Posterior cingulate gyrus (tissue), 11 donors: ENCODE measurements around the gene RINL.
A peak's percentile ranks its signal among the peaks of the same experiment; 100 is the strongest.
"Not testable (repeated sequence)": the region's sequence is repeated elsewhere in the genome, so short reads cannot be mapped to it uniquely, and the experiment has no call there.

Experiments
- DNase-seq, 10 donors: peaks; one replicate each; pipeline versions ENCODE4 v3.0.0 to v3.0.0-alpha.2; 2020 to 2021; ENCODE audit warnings: mixed read lengths in 3 of 10
- intact Hi-C: fragments of 100-400 bp; cut with DNase I; formaldehyde crosslinking; loops from one replicate; pipeline ENCODE4 v1.15.1; 2023

The RINL gene

DNA sequence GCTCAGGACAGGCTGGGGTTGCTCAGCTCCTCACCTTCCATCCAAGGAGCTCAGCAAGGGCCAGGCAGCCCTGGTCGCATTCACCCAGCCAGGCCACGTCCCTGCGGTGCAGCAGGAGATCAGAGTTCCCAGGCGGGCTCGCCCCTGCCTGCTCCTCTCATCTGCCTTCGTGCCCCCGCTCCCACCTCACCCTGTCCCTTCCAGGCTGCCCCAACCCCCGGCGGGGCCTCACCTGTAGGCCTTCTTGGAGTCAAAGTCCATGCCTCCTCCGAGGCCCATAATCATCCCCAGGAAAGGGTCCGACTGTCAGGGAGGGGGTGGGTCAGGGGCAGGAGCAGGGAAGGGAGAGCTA lies 1.3 kb upstream of the RINL start:
- peak in 1 of 10 donors; percentile 76 for DNase-seq
- intact Hi-C loops: no loop called here

DNA sequence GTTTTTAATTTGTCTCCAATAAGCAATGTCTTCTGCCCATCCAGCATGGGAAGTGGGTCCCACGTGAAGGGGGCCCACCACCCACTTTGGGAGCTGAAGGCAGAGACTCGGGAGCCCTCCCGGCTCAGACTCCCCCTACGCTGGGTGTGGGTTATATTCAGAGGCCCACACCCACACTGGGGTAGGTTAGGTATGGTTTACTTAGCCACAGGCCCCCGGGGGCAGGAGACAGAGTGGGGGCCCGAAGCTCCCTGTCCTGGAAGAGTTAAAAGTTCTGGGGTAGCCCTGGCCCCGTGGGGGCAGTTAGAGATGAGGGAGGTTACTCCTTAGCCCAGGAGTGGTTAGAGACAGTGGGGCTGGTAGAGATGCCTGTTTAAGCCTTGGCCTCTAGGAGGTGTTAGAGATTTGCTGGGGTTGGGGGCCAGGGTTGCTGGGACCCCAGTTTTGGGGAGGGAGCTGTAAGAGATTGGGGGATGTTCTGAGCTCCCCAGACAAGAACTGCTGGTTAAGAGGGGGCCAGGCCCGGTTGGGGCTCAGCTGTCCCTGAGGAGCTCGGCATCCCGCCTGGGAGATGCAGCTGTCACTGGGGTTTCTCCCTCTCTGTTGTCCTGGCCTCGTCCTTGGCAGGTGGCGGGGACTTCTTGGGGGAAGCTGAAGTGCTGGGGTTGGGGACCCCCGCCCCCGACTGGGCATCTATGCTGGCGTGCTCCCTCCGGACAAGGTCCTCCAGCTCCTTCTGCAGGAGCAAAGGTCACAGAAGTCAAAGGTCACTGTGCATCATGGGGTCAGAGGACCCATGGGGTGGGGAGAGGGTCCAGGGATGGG lies 712 bp upstream of the RINL start:
- intact Hi-C loops: no loop called here
- peak in 2 of 10 donors; percentile 70 to 73 for DNase-seq

DNA sequence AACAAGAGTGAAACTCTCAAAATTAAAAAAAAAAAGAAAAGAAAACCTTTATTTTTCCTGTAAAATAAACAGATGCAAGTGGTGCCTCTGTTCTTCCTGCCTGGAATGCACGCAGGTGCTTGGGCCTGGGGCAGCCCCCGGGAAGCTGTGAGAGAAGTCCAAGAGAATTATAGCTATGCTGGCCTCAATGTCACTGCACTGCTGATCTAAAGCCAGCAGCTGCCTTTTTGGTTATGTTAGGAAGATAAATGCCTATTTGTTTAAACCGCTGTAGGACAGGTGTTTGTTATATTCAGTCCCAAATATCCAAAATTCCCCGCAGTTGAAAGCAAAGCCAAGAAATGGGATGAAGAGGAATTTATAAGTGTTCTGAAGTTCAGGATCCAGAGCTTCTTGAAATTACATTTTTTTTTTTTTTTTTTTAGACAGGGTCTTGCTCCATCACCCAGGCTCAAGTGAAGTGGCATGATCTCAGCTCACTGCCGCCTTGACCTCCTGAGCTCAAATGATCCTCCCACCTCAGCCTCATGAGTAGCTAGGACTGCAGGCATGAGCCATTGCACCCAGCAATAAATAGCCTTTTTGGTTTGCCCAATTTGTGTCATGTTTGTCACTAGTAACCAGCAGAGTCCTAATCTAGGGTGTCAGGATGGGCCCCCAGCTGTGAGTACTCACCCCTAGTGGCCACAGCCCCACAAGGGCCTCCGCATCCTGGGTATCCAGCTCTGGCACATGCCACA lies 2.2 kb downstream of the RINL start:
- intact Hi-C loops: no loop called here
- DNase-seq: peak in 2 of 10 donors; percentile 43 to 55

DNA sequence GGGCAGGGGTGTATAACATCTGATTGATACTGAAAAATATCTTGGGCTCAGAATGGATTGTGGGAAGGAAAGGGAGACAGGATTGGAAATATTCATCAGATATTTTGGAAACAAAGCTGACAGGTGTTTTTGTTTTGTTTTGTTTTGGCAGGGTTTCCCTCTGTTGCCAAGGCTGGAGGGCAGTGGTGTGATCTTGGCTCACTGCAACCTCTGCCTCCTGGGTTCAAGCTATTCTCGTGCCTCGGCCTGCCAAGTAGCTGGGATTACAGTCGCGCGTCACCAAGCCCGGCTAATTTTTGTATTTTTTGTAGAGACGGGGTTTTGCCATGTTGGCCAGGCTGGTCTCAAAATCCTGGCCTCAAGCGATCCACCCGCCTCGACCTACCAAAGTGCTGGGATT lies 4.7 kb downstream of the RINL start:
- intact Hi-C loops, DNase-seq: not testable (repeated sequence)

DNA sequence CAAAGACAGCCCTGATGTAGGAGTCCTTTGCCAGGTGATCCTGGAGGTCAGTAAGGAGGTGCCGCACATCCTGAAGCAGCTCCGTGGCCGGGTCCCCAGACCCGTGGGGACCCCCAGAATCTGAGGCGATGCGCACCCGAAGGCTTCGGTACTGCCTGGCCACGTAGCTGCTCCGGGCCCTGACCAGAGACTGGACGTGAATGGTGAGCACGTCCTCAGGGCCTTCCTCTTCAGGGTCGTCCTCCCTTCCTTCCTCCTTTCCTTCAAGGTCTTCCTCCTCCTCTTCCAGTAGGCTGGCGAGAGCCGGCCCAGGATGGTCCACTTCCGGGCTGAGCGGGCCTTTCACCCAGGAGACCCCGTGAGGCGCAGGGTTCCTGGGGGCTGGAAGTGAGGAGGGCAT lies 7.5 kb downstream of the RINL start:
- intact Hi-C loops: no loop called here
- peak in 1 of 10 donors; percentile 77 for DNase-seq

DNA sequence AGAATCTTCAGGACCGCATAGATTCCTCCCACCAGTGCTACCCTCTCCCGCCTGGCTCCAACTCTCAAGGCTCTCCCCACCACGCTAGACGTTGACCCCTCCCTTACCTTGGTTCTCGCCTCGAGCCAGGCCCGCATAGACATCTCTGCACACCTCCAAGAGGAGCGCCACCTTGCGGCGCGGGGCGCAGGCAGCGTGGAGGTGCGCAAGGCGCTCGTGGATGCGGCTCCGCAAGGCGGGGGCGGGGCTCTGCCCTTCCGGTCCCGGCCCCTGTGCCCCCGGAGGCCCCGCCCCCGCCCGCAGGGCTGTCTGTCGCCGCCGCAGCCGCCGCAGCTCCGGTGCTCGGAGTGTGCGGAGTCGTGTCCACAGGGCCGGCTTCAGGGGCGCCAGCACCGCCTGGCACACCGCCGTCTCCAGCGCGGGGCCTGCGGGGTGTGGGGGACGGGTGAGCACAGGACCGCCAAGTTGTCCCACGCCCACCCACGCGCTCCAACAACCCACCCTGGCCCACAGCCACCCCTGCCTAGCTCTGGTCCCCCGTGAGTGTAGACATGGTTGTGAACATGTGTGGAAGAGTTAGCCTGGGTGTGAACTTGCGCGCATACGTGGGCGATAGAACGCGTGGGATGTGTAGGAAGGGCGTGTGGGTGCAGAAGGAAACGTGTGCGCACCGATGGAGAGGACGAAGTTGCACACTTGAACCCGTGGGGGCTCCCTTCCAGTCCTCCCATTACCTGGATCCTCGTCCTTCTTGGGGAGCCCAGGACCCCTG lies 8.1 kb downstream of the RINL start:
- peak; percentile 46 to 97 (median 76) for DNase-seq
- intact Hi-C loops: no loop called here

DNA sequence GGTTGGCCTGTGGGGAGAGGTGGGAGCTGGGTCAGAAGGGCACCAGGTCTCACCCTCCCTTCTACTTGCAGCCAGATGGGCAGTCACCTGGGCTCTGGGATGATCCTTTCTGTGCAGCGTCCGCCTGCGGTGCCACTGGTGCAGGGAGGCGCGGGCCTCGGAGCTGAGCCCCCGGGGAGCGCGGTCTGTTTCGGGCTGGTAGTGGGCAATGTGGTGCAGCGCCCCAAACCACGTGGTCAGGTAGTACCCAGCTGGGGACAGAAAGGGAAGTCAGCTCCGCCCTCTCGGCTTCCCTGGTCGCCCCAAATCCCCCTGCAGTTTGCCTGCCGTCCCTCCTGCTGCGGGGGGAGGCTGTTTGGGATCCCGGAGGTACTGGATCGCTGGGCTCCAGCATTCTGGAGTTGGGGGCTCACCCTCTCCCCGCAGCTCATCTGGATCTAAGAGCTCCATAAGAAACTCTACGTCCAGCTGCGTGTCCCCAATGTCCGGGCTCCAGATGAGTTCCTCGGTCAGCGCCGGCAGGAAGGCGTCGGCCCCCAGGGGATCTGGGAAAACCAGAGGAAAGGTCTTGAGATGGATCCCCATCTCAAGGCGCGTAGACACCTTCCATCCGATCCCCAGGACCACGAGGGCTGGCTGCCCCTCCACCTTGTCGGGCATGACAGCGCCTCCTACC lies 8.8 kb downstream of the RINL start:
- DNase-seq: peak in 3 of 10 donors; percentile 19 to 88 (median 83)
- intact Hi-C loops: no loop called here

DNA sequence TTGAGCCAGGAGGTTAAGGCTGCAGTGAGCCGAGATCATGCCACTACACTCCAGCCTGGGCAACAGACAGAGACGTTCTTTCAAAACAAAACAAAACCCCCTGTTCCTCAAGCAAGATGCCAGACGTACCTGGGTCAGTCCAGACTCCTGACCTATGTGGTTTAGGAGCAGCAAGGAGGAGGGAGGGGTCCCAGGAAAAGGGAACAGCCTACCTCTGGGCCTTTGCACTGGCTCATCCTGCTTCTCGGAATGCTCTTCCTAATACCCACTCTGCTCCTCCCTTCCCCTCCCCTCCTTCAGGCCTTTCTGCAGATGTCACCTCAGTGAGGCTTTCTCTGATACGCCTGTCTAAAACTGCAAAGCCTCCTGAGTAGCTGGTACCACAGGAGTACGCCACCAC lies 9.5 kb downstream of the RINL start:
- no peak for DNase-seq
- intact Hi-C loops: no loop called here

DNA sequence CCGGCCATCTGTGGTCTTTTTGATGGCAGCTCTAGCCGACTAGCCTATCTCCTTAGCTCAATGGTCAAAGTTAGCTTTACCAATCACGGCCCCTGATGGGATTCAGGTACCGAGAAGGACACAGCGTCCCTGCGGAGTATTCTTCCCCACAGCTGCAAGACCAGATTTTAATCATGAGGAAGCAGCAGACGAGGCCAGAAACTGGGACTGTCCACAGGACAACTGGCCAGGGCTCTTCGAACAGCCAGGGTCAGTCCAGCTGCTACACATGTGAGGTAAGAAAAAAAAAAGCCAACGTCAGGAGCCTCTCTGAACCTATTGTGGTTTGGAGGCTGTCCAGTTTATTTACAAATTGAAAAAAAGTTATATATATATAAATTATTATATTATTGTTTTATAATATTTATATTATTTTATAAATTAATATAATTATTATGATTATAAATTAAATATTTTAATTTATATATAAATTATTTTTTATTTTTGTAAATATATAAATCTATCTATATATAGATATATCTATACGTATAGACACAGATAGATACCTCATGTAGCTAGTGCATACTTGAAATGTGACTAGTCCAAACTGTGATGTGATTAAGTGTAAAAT lies 10.8 kb downstream of the RINL start:
- intact Hi-C loops: no loop called here
- DNase-seq: no peak

DNA sequence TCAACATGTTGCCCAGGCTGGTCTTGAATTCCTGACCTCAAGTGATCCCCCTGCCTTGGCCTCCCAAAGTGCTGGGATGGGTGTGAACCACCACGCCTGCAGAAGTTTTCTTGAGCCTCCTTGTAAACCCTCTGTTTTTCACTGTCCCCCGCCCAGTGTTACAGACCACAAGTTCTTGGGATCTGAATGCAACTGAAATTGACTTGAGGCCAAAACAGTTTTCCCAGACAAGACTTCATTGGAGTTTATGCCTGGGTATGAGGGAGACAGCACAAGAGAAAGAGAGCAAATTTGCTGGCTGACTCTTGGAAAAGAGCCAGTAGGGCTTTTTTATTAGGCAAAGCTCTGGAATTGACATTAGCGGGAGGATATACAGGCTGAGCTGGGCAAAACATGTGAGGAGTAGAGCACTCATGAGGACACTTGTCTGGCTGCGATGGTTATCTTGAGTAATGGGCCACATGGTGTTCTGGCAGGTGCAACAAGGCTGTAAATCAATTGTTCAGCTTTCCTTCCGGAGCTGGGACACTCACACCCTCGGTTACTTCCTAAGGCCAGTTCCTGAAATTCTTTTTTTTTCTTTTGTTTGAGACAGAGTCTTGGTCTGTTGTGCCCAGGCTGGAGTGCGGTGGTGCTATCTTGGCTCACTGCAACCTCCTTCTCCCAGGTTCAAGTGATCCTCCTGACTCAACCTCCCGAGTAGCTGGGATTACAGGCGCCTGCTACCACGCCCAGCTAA lies 15.6 kb downstream of the RINL start:
- DNase-seq: no peak
- intact Hi-C loops: no loop called here

DNA sequence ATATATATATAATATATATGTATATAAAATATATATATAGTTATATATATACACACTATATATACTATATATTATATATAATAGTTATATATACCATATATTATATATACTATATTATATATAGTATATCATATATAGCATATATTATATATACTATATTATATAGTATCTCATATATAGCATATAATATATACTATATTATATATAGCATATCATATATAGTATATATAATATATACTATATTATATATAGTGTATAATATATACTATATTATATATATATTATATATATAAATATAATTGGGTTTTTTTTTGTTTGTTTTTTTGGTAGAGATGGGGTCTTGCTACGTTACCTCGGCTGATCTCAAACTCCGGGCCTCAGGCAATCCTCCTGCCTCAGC lies 16.7 kb downstream of the RINL start:
- intact Hi-C loops: no loop called here
- no peak for DNase-seq

DNA sequence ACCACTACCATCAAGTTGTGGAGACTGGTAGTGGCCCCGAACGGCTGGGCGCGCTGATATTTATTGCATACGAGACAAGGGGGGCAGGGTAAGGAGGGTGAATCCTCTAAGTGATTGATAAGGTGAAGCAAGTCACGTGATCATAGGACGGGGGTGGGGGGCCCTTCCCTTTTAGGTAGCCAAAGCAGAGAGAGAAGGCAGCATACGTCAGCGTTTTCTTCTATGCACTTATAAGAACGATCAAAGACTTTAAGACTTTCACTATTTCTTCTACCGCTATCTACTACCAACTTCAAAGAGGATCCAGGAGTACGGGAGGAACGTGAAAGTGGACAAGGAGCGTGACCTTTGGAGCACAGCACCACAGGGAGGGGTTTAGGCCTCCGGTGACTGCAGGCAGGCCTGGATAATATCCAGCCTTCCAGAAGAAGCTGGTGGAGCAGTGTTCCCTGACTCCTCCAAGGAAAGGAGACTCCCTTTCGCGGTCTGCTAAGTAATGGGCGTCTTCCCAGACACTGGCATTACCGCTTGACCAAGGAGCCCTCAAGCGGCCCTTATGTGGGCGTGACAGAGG lies 18.4 kb downstream of the RINL start:
- intact Hi-C loops, DNase-seq: not testable (repeated sequence)

DNA sequence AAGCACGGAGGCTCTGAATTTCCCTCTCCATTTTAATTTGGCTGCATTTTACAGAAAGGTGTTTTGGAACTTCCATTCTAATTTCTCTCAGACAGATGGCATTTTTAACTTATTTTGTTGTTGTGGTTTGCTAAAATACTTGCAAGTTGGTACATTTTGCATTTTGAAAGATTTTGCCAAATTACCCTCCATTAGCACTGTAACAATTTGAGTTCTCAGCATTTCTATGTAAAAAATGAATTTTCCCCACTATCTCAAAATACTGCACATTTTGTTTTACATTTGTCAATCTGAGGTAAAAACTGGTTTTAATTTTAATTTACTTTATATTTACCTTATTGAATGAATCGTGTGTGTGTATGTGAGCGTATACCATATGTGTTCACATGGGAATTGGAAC lies 21.3 kb downstream of the RINL start:
- no peak for DNase-seq
- intact Hi-C loops: no loop called here

DNA sequence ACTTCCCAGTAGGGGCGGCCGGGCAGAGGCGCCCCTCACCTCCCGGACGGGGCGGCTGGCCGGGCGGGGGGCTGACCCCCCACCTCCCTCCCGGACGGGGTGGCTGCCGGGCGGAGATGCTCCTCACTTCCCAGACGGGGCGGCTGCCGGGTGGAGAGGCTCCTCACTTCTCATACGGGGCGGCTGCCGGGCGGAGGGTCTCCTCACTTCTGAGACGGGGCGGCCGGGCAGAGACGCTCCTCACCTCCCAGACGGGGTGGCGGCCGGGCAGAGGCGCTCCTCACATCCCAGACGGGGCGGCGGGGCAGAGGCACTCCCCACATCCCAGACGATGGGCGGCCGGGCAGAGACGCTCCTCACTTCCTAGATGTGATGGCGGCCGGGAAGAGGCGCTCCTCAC lies 22.3 kb downstream of the RINL start:
- intact Hi-C loops: not testable (repeated sequence)
- DNase-seq: peak in 1 of 10 donors; percentile 64

DNA sequence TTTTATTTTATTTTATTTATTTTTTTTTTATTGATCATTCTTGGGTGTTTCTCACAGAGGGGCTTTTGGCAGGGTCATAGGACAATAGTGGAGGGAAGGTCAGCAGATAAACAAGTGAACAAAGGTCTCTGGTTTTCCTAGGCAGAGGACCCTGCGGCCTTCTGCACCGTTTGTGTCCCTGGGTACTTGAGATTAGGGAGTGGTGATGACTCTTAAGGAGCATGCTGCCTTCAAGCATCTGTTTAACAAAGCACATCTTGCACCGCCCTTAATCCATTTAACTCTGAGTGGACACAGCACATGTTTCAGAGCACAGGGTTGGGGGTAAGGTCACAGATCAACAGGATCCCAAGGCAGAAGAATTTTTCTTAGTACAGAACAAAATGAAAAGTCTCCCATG lies 23.1 kb downstream of the RINL start:
- intact Hi-C loops: not testable (repeated sequence)
- DNase-seq: peak in 1 of 10 donors; percentile 5

DNA sequence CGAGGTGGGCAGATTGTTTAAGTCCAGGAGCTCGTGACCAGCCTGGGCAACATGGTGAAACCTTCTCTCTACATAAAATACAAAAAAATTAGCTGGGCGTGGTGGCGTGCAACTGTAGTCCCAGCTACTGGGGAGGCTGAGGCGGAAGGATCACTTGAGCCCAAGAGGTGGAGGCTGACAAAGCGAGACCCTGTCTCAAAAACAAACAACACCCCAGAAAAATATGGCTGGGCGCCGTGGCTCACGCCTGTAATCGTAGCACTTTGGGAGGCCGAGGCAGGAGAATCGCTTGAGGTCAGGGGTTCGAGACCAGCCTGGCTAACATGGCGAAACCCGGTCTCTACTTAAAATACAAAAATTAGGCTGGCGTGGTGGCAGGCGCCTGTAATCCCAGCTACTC lies 24.9 kb downstream of the RINL start:
- DNase-seq: peak in 1 of 10 donors; percentile 59

DNA sequence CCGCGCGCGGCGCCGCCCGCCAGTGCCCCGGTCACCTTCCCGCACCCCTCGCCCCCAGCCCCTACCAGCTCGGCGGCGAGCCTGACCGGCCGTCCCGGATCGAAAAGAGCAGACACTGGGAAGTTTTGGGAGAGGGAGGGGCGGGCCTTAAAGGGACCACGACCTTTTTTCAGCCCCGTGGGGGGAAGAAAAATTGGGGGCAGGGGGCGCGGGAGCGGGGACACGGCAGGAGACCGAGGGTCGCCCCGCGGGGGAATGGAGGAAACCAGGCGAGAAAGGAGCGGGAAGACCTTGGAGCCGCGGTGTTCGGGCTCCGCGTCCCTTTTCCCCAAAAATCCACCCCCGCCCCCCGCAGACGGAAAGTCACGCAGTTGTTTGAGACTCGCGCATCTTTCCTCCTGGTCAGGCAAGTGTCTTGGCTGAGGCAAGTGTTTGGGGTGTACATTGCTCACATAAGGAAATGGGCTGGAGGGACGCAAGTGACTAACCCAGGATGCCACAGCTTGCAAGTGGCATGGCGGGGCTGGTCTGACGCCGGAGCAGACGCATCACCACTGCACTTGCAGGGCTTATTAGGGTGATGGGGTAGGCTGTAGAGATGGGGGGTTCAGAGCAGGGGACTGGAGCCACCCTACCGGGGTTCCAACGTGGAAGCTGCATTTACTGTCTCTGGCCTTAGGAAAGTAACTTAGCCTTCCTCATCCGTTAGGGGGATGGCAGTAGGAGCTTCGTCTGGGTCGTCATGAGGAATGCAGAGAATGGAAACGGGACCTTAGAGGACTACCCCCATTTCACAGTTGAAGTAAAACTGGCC lies 25.6 kb downstream of the RINL start:
- peak in 6 of 10 donors; percentile 20 to 87 (median 44) for DNase-seq
- intact Hi-C loops: loop anchor here (1.0 kb wide), 1 partner anchor 47 kb away; the partner anchor contains the start of genes NFKBIB and SIRT2

More for the DNA sequence above, 24.9 kb downstream of the RINL start:
- intact Hi-C loops: no loop called here

DNA sequence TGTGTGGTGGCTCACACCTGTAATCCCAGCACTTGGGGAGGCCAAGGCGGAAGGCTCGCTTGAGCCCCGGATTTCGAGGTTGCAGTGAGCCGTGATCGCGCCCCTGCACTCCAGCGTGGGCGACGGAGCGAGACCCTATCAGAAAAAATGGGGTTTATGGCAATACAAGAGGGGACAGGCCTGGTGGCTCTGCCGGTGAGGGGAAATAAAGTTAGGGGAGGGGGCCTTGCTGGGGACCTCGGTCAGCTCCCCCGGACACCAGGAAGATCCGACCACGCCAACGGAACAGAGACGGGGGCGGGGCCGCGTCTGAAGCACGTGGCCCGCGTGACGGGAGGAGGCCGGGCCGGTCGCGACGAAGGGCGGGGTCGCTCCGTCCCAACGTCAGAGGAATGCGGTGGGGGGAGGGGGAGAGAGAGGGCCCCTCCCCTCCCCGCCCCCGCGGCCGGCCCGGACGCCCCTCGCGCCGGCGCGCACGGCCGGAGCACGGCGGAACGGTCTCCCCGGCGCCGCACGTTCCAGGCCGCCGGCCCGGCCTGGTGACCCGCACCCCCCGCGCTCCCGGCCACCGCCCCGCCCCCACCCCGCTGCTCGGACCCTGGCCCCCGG lies 26.3 kb downstream of the RINL start:
- intact Hi-C loops: loop anchor here (1.0 kb wide), 1 partner anchor 48 kb away; the partner anchor contains the start of genes NFKBIB and SIRT2
- DNase-seq: peak; percentile 85 to 99 (median 91)
